ENCODE measurements around the gene RHOV. TPM values are rescaled to one million over a fixed set of nuclear protein-coding genes. Genes with fewer than 3 reads are reported as not detected.

RHOV gene
- total and polyA plus RNA-seq, 10 of the 15 experiments (the other 5 are each of a cell fraction or from before 2014, with no cell fraction given): 0.24 to 39.3 (median 9.3) TPM

DNA sequence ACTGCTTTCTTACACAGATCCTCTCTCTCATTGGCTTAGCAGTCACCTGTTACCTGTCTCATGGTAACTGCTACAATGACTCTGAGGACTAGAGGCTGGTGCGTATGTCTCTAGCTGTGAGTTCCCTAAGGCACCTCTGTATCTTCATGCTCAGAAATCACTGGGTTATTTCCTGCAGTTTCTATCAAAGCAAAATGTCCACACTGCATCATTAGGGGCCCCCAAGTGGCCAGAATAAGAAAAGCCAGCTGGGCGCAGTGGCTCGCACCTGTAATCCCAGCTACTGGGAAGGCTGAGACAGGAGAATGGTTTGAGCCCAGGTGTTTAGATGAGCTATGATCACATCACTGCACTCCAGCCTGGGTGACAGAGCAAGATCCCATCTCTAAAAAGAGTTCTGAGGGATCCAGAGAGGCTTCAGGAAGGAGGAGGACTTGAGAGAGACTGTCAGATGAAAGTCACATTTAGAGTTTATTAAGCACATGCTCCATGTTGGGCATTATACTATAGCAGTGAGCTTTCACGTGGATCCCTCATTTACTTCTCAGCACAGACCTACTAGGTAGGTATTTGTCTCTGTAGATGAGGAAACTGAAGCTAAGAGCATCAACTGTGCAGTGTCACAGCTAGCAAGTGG, 17.9 kb upstream of the RHOV start (continued):
- TF ChIP-seq MYC (IDR thresholded peaks at IDR 0.05; ENCODE audit: insufficient read depth, insufficient read length, insufficient replicate concordance, low read length, severe bottlenecking): no peak
- TF ChIP-seq, protein P1, sequence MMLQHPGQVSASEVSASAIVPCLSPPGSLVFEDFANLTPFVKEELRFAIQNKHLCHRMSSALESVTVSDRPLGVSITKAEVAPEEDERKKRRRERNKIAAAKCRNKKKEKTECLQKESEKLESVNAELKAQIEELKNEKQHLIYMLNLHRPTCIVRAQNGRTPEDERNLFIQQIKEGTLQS (IDR thresholded peaks at IDR 0.05; ENCODE audit: borderline replicate concordance, extremely low read depth, low read depth, low read length): no peak
- TF ChIP-seq CHD2 (IDR thresholded peaks at IDR 0.05; ENCODE audit: borderline replicate concordance, low read depth, low read length): 0 out of 2 replicates have a peak, but pooled peaks have one; percentile 34
- TF ChIP-seq MEF2B (IDR thresholded peaks at IDR 0.05; ENCODE audit: partially characterized antibody, poor library complexity, severe bottlenecking): peak; percentile 45
- TF ChIP-seq, protein P2, sequence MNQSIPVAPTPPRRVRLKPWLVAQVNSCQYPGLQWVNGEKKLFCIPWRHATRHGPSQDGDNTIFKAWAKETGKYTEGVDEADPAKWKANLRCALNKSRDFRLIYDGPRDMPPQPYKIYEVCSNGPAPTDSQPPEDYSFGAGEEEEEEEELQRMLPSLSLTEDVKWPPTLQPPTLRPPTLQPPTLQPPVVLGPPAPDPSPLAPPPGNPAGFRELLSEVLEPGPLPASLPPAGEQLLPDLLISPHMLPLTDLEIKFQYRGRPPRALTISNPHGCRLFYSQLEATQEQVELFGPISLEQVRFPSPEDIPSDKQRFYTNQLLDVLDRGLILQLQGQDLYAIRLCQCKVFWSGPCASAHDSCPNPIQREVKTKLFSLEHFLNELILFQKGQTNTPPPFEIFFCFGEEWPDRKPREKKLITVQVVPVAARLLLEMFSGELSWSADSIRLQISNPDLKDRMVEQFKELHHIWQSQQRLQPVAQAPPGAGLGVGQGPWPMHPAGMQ (IDR thresholded peaks at IDR 0.05; ENCODE audit: borderline replicate concordance): no peak
- TF ChIP-seq GABPA (IDR thresholded peaks at IDR 0.05; ENCODE audit: low read depth): no peak
- no peak for TF ChIP-seq SUPT20H (IDR thresholded peaks at IDR 0.05; ENCODE audit: borderline replicate concordance, control insufficient read depth, low read depth, low read length)
- no peak for TF ChIP-seq ETV6 (conservative IDR thresholded peaks at IDR 0.05 in 1 of 2, IDR thresholded peaks at IDR 0.05 in 1 of 2; ENCODE audit: borderline replicate concordance in 1 of 2, low read depth in 1 of 2)
- TF ChIP-seq JUNB (IDR thresholded peaks at IDR 0.05): no peak
- no peak for TF ChIP-seq HDAC2 (IDR thresholded peaks at IDR 0.05)
- TF ChIP-seq, protein P3, sequence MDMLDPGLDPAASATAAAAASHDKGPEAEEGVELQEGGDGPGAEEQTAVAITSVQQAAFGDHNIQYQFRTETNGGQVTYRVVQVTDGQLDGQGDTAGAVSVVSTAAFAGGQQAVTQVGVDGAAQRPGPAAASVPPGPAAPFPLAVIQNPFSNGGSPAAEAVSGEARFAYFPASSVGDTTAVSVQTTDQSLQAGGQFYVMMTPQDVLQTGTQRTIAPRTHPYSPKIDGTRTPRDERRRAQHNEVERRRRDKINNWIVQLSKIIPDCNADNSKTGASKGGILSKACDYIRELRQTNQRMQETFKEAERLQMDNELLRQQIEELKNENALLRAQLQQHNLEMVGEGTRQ (IDR thresholded peaks at IDR 0.05; ENCODE audit: borderline replicate concordance, low read depth, low read length): no peak
- TF ChIP-seq, protein P4, sequence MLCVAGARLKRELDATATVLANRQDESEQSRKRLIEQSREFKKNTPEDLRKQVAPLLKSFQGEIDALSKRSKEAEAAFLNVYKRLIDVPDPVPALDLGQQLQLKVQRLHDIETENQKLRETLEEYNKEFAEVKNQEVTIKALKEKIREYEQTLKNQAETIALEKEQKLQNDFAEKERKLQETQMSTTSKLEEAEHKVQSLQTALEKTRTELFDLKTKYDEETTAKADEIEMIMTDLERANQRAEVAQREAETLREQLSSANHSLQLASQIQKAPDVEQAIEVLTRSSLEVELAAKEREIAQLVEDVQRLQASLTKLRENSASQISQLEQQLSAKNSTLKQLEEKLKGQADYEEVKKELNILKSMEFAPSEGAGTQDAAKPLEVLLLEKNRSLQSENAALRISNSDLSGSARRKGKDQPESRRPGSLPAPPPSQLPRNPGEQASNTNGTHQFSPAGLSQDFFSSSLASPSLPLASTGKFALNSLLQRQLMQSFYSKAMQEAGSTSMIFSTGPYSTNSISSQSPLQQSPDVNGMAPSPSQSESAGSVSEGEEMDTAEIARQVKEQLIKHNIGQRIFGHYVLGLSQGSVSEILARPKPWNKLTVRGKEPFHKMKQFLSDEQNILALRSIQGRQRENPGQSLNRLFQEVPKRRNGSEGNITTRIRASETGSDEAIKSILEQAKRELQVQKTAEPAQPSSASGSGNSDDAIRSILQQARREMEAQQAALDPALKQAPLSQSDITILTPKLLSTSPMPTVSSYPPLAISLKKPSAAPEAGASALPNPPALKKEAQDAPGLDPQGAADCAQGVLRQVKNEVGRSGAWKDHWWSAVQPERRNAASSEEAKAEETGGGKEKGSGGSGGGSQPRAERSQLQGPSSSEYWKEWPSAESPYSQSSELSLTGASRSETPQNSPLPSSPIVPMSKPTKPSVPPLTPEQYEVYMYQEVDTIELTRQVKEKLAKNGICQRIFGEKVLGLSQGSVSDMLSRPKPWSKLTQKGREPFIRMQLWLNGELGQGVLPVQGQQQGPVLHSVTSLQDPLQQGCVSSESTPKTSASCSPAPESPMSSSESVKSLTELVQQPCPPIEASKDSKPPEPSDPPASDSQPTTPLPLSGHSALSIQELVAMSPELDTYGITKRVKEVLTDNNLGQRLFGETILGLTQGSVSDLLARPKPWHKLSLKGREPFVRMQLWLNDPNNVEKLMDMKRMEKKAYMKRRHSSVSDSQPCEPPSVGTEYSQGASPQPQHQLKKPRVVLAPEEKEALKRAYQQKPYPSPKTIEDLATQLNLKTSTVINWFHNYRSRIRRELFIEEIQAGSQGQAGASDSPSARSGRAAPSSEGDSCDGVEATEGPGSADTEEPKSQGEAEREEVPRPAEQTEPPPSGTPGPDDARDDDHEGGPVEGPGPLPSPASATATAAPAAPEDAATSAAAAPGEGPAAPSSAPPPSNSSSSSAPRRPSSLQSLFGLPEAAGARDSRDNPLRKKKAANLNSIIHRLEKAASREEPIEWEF (IDR thresholded peaks at IDR 0.05; ENCODE audit: insufficient replicate concordance, low read depth, low read length): no peak
- TF ChIP-seq, protein P5, sequence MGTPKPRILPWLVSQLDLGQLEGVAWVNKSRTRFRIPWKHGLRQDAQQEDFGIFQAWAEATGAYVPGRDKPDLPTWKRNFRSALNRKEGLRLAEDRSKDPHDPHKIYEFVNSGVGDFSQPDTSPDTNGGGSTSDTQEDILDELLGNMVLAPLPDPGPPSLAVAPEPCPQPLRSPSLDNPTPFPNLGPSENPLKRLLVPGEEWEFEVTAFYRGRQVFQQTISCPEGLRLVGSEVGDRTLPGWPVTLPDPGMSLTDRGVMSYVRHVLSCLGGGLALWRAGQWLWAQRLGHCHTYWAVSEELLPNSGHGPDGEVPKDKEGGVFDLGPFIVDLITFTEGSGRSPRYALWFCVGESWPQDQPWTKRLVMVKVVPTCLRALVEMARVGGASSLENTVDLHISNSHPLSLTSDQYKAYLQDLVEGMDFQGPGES (IDR thresholded peaks at IDR 0.05): no peak
- no peak for TF ChIP-seq ATF7 (IDR thresholded peaks at IDR 0.05; ENCODE audit: low read depth)
- no peak for TF ChIP-seq YBX1 (IDR thresholded peaks at IDR 0.05)
- TF ChIP-seq TBL1XR1 (IDR thresholded peaks at IDR 0.05; ENCODE audit: low read depth, low read length): no peak
- no peak for TF ChIP-seq NFXL1 (IDR thresholded peaks at IDR 0.05; ENCODE audit: borderline replicate concordance)
- no peak for TF ChIP-seq SREBF2 (IDR thresholded peaks at IDR 0.05; ENCODE audit: low read length)
- no peak for TF ChIP-seq SREBF1 (IDR thresholded peaks at IDR 0.05; ENCODE audit: low read length)
- 0 out of 2 replicates have a peak, but pooled peaks have one; percentile 8 for TF ChIP-seq MTA2 (IDR thresholded peaks at IDR 0.05; ENCODE audit: low read depth)
- TF ChIP-seq ESRRA (IDR thresholded peaks at IDR 0.05; ENCODE audit: low read length): no peak
- TF ChIP-seq ZNF622 (IDR thresholded peaks at IDR 0.05): no peak
